Epithelial cell of esophagus (primary cell): ENCODE measurements around the gene PCDHA10.
"Not testable (repeated sequence)": the region's sequence is repeated elsewhere in the genome, so short reads cannot be mapped to it uniquely, and the experiment has no call there.

Experiments
- DNase-seq: peaks from one replicate; pipeline ENCODE4 v3.0.0; 2010; ENCODE audit warnings: low read depth
- H3K4me3 ChIP-seq: 2 replicates; pipeline ENCODE4 v1.5.1; 2011; ENCODE audit warnings: mild to moderate bottlenecking, low read length, control low read depth
- CTCF ChIP-seq: IDR thresholded peaks from 2 replicates; pipeline ENCODE4 v1.5.1; 2011; ENCODE audit warnings: low read depth, mild to moderate bottlenecking, low read length, control low read depth, inconsistent platforms; ENCODE audit not compliant: insufficient read depth; ENCODE audit errors: missing control alignments

Gene PCDHA10

GRCh38 chr5:140875085-140876065, 19.7 kb downstream of the PCDHA10 start, which contains the start of gene PCDHA12:
Gene PCDHA12 (plus strand): TSS chr5:140875308. CDS start chr5:140875473, 165 bp downstream.
- DNase-seq: no peak
- H3K4me3 ChIP-seq: no peak within 1 kb of the TSS
- TF ChIP-seq CTCF: no peak

DNA sequence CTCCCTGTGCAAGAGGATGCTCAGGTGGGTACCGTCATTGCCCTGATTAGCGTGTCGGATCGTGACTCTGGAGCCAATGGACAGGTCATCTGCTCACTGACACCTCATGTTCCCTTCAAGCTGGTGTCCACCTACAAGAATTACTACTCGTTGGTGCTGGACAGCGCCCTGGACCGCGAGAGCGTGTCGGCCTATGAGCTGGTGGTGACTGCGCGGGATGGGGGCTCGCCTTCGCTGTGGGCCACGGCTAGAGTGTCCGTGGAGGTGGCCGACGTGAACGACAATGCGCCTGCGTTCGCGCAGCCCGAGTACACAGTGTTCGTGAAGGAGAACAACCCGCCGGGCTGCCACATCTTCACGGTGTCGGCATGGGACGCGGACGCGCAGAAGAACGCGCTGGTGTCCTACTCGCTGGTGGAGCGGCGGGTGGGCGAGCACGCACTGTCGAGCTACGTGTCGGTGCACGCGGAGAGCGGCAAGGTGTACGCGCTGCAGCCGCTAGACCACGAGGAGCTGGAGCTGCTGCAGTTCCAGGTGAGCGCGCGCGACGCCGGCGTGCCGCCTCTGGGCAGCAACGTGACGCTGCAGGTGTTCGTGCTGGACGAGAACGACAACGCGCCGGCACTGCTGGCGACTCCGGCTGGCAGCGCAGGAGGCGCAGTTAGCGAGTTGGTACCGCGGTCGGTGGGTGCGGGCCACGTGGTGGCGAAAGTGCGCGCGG, 21.0 kb downstream of the PCDHA10 start:
- not testable (repeated sequence) for H3K4me3 ChIP-seq, DNase-seq

DNA sequence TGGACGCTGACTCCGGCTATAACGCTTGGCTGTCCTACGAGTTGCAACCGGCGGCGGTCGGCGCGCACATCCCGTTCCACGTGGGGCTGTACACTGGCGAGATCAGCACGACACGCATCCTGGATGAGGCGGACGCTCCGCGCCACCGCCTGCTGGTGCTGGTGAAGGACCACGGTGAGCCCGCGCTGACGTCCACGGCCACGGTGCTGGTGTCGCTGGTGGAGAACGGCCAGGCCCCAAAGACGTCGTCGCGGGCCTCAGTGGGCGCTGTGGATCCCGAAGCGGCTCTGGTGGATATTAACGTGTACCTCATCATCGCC, 21.5 kb downstream of the PCDHA10 start:
- TF ChIP-seq CTCF: no peak
- H3K4me3 ChIP-seq: no peak overlapping the region
- DNase-seq: no peak

DNA sequence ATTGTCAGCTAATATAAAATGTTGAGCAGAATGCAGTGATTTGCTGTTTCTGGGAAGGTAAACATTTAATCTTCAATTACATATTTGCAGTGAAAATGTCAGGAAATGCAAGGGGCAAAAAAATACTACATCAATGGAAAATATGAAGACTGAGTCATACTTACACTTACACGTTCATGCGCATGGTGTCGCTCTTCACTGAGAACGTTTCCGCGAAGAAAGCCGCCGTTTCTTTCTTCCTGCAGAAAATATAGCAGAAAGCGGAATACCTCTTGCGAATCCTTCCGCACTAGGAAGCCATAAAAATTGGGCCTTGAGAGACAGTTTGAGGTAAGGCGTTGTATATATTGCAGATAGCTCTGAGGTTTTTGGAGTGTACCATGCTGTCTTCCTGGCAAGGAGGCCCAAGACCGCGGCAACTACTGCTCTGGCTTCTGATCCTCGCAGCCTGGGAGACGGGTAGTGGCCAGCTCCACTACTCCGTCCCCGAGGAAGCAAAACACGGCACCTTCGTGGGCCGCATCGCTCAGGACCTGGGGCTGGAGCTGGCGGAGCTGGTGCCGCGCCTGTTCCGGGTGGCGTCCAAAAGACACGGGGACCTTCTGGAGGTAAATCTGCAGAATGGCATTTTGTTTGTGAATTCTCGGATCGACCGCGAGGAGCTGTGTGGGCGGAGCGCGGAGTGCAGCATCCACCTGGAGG, 26.3 kb downstream of the PCDHA10 start, which contains the start of gene PCDHA13:
TSS of gene PCDHA13 (plus strand) at position 236 of the 702 bp plus-strand sequence. CDS start at position 381, 145 bp downstream.
- TF ChIP-seq CTCF: peak; percentile 22
- DNase-seq: peak; percentile 39
- no peak within 1 kb of the TSS for H3K4me3 ChIP-seq

DNA sequence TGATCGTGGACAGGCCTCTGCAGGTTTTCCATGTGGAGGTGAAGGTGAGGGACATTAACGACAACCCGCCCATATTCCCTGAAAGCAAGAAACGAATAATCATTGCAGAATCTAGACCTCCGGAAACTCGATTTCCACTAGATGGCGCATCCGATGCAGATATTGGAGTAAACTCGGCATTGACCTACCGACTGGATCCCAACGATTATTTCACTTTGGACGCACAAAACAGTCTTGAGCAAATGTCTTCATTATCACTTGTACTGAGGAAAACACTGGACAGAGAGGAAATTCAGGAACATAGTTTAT, 26.8 kb downstream of the PCDHA10 start:
- H3K4me3 ChIP-seq: no peak overlapping the region
- no peak for TF ChIP-seq CTCF
- DNase-seq: peak; percentile 4

DNA sequence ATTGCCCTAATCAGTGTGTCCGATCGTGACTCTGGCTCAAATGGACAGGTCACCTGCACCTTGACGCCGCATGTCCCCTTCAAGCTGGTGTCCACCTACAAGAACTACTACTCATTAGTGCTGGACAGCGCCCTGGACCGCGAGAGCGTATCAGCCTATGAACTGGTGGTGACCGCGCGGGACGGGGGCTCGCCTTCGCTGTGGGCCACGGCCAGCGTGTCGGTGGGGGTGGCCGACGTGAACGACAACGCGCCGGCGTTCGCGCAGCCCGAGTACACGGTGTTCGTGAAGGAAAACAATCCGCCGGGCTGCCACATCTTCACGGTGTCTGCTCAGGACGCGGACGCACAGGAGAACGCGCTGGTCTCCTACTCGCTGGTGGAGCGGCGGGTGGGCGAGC, 27.7 kb downstream of the PCDHA10 start:
- DNase-seq: no peak
- no peak overlapping the region for H3K4me3 ChIP-seq
- no peak for TF ChIP-seq CTCF
